Measurements from ENCODE around the gene POLR2E.

The POLR2E gene

GRCh38 chr19:1062387-1063029, 32.7 kb downstream of the POLR2E start:
- no peak for DNase-seq

GRCh38 chr19:1061987-1062386, 33.2 kb downstream of the POLR2E start:
- no peak for DNase-seq

GRCh38 chr19:1060689-1061088, 34.5 kb downstream of the POLR2E start:
- DNase-seq: no peak

GRCh38 chr19:1058112-1058511, 37.1 kb downstream of the POLR2E start:
- no peak for DNase-seq

- no peak for DNase-seq
These were observed 37.9 kb downstream of the POLR2E start for GRCh38 chr19:1057176-1057855.

- no peak for DNase-seq
These were observed 39.1 kb downstream of the POLR2E start for GRCh38 chr19:1055886-1056620.

- no peak for DNase-seq
These were observed 40.1 kb downstream of the POLR2E start for GRCh38 chr19:1055028-1055425.

- no peak for DNase-seq
These were observed 40.8 kb downstream of the POLR2E start for GRCh38 chr19:1054102-1055027.

GRCh38 chr19:1053176-1054101, 41.7 kb downstream of the POLR2E start:
- no peak for DNase-seq

GRCh38 chr19:1052349-1052975, 42.7 kb downstream of the POLR2E start:
- DNase-seq: no peak

- no peak for DNase-seq
These were observed 43.4 kb downstream of the POLR2E start for GRCh38 chr19:1051791-1052190.

GRCh38 chr19:1050989-1051788, 44.0 kb downstream of the POLR2E start:
- no peak for DNase-seq

GRCh38 chr19:1049800-1050199, 45.4 kb downstream of the POLR2E start:
- DNase-seq: no peak

- DNase-seq: no peak
These were observed 46.1 kb downstream of the POLR2E start for GRCh38 chr19:1049106-1049505.

GRCh38 chr19:1047696-1048147, 47.5 kb downstream of the POLR2E start:
- DNase-seq: no peak

GRCh38 chr19:1046836-1047695, 48.1 kb downstream of the POLR2E start:
- no peak for DNase-seq

- no peak for DNase-seq
These were observed 49.0 kb downstream of the POLR2E start for GRCh38 chr19:1046117-1046626.

GRCh38 chr19:1045247-1045603, 50.0 kb downstream of the POLR2E start:
- DNase-seq: no peak
